SJCRH30 (cell line): ENCODE measurements around the gene HEY2. TPM values are rescaled to one million over a fixed set of nuclear protein-coding genes. Genes with fewer than 3 reads are reported as not detected.

ENCODE experiments used
- DNase-seq, 2 experiments: peaks; one replicate each; pipeline ENCODE4 v3.0.0-alpha.2; 2015 to 2020
- H3K27ac ChIP-seq: fragments of 250-450 bp; sonication (Bioruptor Pico); 2 replicates; pipeline ENCODE4 v1.5.1; 2020; ENCODE audit warnings: mild to moderate bottlenecking, moderate library complexity
- H3K27me3 ChIP-seq: fragments of 250-450 bp; sonication (Bioruptor Pico); 2 replicates; pipeline ENCODE4 v1.5.1; 2020; ENCODE audit warnings: mild to moderate bottlenecking, moderate library complexity
- H3K36me3 ChIP-seq: fragments of 250-450 bp; sonication (Bioruptor Pico); 2 replicates; pipeline ENCODE4 v1.5.1; 2020; ENCODE audit warnings: mild to moderate bottlenecking, moderate library complexity
- H3K4me1 ChIP-seq: fragments of 250-450 bp; sonication (Bioruptor Pico); 2 replicates; pipeline ENCODE4 v1.5.1; 2020; ENCODE audit warnings: mild to moderate bottlenecking, moderate library complexity
- H3K4me3 ChIP-seq: fragments of 250-450 bp; sonication (Bioruptor Pico); 2 replicates; pipeline ENCODE4 v1.5.1; 2020; ENCODE audit warnings: mild to moderate bottlenecking, moderate library complexity
- H3K9me3 ChIP-seq: fragments of 250-450 bp; sonication (Bioruptor Pico); replicated peaks from 2 replicates; pipeline ENCODE4 v1.5.1; 2020; ENCODE audit warnings: mild to moderate bottlenecking, moderate library complexity
- total RNA-seq: library from RNA; depleted of rRNA; stranded (reverse); fragments of >200 nt; shearing (Covaris generic); gene quantifications from 2 replicates; pipeline ENCODE4 v1.2.3, GENCODE V29; 2014

Gene HEY2
- total RNA-seq, 1 experiment from 2014 or later: 0.22 TPM

DNA sequence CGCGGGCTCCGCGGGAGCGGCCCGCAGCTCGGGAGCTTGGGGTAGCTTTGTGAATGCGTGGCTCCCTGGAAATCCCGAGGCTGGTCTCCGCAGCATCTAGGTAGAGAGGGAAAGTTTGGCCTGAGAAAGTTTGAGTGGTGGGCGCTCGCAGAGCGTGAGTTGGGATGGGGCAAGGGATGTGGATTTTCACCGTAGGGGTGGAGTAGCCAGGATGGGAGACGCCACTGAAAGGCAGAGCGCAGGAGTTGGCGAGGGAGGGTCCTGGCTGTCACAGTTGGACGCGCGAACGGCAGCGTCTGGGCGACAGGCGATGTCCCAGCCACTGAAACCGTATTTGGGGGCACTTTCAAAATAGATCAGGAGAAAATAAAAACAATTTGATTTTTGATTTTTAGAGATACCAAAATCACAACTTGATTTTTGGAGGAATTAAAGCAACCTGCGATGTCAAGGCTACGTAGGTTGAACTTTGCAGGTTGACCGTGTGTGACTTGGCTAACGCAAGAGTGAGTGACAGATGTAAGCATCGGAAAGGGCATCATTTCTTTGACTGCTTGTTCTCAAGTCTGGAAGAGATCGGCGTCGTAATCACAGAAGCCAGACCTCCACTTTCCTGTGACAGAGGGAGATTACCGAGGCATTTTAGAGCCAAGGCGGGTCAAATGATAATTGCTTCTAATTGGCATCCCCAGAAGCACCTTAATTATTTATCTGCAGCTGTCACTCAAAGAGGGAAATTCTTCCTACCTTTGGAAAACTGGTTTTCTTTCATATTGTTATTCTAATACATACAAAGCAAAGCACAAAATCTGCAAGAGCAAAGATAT, 646 bp downstream of the HEY2 start:
- no peaks in the 10 kb centered on the region for H3K36me3 ChIP-seq
- H3K27me3 ChIP-seq: peaks cover 43% of the 10 kb centered on the region
- peaks cover 4% of the 10 kb centered on the region; the same call in 1 of the 2 replicates for H3K4me1 ChIP-seq
- no peaks in the 10 kb centered on the region for H3K9me3 ChIP-seq
- peak overlapping the region; percentile 64 for H3K4me3 ChIP-seq
- no peak overlapping the region for H3K27ac ChIP-seq
- DNase-seq: peak in 1 of 2 experiments; percentile 18

DNA sequence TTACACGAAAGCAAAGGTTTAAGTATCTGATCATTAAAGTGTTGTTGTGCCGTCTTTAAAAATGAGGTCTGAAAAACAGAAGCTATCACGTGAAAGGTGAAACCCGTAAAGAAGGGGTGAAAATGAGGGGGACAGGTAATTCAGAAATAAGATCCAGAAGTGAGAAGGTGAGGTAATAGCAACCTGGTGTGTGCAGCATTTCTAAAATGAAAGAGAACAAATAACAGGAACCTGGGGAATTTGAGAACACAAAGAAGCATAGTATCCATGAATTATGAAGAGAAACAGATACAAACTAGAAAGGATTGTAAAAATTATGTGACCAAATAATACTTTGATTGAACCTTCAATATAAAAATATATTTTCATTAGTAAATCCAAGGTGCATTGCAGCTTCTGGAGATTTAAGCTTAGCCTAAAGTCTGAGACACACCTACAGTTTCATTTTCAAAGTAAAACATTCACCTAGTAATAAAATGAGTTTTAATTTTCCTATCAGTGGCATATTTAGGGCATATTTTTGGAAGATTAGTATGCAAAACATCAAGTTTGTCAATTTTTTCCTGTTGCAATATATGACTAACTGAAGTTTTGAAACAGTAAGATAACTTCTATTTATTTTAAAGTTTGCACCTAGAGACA, 1.4 kb downstream of the HEY2 start:
- DNase-seq: no peak
- no peak overlapping the region for H3K4me3 ChIP-seq
- H3K9me3 ChIP-seq: no peaks in the 10 kb centered on the region
- H3K27ac ChIP-seq: no peak overlapping the region
- no peaks in the 10 kb centered on the region for H3K36me3 ChIP-seq
- H3K4me1 ChIP-seq: peaks cover 4% of the 10 kb centered on the region; the same call in 1 of the 2 replicates
- peaks cover 37% of the 10 kb centered on the region for H3K27me3 ChIP-seq

DNA sequence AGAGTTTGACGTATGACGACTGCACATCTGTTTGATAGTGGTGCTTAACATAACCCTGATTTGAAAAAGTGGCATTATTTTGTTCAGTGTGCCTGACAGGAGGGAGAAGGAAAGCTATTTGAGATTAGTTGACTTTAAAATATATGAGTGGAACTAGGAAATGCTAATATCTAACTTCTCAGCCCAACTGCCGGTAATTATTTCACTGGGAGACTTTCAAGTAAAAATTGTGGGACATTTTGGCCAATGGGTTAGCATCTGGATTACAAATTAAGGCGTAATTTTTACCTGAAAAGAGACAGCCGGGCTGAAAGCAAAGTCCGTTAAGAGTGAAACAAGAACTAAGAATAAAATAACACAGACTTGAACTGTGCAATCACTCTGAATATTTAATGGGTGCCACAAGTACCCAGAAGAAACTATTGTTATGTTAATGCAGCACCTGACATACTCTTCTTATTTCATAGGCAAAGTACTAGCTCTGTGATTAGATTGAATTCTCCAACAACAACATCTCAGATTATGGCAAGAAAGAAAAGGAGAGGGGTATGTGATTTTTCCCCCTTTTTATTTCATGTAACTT, 2.0 kb downstream of the HEY2 start:
- Histone ChIP-seq H3K36me3 (no peaks in the 10 kb centered on the region), H3K9me3 (no peaks in the 10 kb centered on the region), H3K4me3 (no peak overlapping the region), H3K27ac (no peak overlapping the region), H3K4me1 (peaks cover 4% of the 10 kb centered on the region; the same call in 1 of the 2 replicates), H3K27me3 (peaks cover 33% of the 10 kb centered on the region)
- no peak for DNase-seq

DNA sequence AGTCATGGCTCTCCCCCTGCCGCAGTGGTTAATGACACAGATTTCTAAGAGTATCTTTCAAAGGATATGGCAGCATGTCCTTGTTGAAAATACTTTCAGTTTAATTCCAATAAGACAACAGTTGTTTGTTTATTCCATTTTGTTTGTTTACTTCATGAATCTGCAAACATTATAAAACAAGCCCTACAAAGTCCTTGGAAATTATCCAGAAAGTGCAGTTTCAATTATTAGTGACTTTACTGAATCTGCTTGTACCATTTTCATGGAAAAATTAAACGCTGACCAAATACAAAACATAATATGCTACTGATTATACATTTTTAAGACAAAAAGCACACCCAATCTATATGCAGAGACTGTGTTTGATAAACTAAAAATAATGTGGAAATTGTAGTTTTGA, 3.3 kb downstream of the HEY2 start:
- DNase-seq: no peak
- peaks cover 4% of the 10 kb centered on the region; the same call in 1 of the 2 replicates for H3K4me1 ChIP-seq
- H3K36me3 ChIP-seq: no peaks in the 10 kb centered on the region
- H3K27me3 ChIP-seq: peaks cover 21% of the 10 kb centered on the region
- no peak overlapping the region for H3K27ac ChIP-seq
- H3K4me3 ChIP-seq: no peak overlapping the region
- no peaks in the 10 kb centered on the region for H3K9me3 ChIP-seq

DNA sequence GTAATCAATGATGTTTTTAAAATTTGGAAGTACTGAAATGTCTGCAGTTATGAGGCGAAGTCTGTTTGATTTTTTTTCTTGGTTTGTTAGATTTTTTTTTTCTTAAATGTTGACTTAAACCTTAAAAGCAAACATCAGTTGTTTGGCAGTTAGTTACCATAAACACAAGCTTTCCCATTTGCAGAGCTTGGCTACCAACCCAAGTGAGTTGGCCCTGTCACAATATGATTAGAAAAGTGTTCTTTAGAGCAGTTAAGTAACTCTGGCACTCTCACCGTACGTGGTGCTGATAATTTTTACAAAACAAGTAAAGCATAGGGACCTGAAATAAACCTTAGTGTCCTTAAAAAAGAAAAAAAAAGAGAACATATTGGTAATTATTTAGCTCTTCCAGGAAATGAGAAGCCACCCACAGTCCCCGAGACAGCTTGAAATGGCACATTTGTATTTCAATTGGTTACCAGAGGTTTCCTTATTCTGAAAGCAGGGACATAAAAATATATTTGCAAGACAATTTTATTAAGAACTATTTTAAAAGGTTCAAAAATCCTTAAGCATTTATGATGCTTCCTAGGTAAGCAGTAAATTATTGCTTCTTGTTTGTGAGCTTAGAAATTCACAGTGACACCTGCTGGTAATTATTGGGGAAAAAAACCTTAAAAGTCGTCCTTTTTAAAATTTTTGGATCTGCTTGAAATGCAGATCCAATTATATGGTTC, 3.9 kb downstream of the HEY2 start:
- H3K9me3 ChIP-seq: no peaks in the 10 kb centered on the region
- H3K36me3 ChIP-seq: no peaks in the 10 kb centered on the region
- DNase-seq: peak in 1 of 2 experiments; percentile 24
- H3K4me1 ChIP-seq: peaks cover 2% of the 10 kb centered on the region; the same call in 1 of the 2 replicates
- no peak overlapping the region for H3K27ac ChIP-seq
- no peak overlapping the region for H3K4me3 ChIP-seq
- peaks cover 15% of the 10 kb centered on the region for H3K27me3 ChIP-seq

DNA sequence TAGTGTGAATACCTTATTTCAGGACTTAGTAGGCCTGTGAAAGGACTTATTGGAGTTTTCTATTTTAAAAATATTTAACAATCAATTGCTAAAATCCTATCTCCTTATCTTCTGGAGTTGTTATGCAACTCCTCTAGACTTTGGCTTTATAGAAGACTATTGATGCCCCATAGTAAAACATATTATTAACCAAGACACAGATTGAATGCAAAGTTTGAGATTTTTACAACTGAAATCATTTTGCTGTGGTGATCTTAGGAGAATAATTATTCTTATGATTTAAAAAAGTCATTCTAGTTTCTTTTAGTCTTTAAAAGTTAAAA, 4.5 kb downstream of the HEY2 start:
- H3K27ac ChIP-seq: no peak overlapping the region
- H3K4me3 ChIP-seq: no peak overlapping the region
- H3K4me1 ChIP-seq: no peaks in the 10 kb centered on the region
- DNase-seq: no peak
- H3K9me3 ChIP-seq: no peaks in the 10 kb centered on the region
- no peaks in the 10 kb centered on the region for H3K36me3 ChIP-seq
- H3K27me3 ChIP-seq: peaks cover 10% of the 10 kb centered on the region; the same call in 1 of the 2 replicates

DNA sequence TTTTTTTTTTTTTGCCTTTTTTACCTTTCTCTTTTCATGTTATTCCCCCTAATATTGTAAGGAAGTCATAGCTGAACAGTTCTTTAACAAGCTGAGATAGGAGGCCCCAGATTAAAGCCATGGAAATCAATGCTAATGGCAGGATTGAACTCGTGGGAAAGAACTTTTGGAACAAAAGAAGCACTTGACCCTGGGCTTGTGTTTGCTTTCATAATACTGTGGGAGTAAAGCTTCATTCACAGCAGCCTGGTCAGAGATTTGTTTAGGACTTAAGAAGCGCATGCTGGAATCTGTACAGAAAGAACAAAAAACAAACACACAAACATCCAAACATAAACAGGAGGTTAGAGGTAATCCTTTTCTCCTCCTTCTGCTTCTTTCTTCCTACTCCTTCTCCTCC, 5.1 kb downstream of the HEY2 start:
- H3K27me3 ChIP-seq: peaks cover 10% of the 10 kb centered on the region; the same call in 1 of the 2 replicates
- no peak overlapping the region for H3K4me3 ChIP-seq
- H3K36me3 ChIP-seq: no peaks in the 10 kb centered on the region
- H3K27ac ChIP-seq: no peak overlapping the region
- DNase-seq: no peak
- no peaks in the 10 kb centered on the region for H3K4me1 ChIP-seq
- no peaks in the 10 kb centered on the region for H3K9me3 ChIP-seq

DNA sequence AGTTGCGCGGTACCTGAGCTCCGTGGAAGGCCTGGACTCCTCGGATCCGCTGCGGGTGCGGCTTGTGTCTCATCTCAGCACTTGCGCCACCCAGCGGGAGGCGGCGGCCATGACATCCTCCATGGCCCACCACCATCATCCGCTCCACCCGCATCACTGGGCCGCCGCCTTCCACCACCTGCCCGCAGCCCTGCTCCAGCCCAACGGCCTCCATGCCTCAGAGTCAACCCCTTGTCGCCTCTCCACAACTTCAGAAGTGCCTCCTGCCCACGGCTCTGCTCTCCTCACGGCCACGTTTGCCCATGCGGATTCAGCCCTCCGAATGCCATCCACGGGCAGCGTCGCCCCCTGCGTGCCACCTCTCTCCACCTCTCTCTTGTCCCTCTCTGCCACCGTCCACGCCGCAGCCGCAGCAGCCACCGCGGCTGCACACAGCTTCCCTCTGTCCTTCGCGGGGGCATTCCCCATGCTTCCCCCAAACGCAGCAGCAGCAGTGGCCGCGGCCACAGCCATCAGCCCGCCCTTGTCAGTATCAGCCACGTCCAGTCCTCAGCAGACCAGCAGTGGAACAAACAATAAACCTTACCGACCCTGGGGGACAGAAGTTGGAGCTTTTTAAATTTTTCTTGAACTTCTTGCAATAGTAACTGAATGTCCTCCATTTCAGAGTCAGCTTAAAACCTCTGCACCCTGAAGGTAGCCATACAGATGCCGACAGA, 9.9 kb downstream of the HEY2 start:
- Histone ChIP-seq H3K27me3 (no peaks in the 10 kb centered on the region), H3K9me3 (no peaks in the 10 kb centered on the region), H3K27ac (no peak overlapping the region), H3K4me3 (no peak overlapping the region), H3K4me1 (no peaks in the 10 kb centered on the region), H3K36me3 (no peaks in the 10 kb centered on the region)
- DNase-seq: no peak

DNA sequence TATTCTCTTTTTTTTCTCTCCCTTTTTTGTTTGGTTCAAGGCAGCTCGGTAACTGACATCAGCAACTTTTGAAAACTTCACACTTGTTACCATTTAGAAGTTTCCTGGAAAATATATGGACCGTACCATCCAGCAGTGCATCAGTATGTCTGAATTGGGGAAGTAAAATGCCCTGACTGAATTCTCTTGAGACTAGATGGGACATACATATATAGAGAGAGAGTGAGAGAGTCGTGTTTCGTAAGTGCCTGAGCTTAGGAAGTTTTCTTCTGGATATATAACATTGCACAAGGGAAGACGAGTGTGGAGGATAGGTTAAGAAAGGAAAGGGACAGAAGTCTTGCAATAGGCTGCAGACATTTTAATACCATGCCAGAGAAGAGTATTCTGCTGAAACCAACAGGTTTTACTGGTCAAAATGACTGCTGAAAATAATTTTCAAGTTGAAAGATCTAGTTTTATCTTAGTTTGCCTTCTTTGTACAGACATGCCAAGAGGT, 10.6 kb downstream of the HEY2 start:
- Histone ChIP-seq H3K4me1 (no peaks in the 10 kb centered on the region), H3K27me3 (no peaks in the 10 kb centered on the region), H3K9me3 (no peaks in the 10 kb centered on the region), H3K27ac (no peak overlapping the region), H3K4me3 (no peak overlapping the region), H3K36me3 (no peaks in the 10 kb centered on the region)
- no peak for DNase-seq

DNA sequence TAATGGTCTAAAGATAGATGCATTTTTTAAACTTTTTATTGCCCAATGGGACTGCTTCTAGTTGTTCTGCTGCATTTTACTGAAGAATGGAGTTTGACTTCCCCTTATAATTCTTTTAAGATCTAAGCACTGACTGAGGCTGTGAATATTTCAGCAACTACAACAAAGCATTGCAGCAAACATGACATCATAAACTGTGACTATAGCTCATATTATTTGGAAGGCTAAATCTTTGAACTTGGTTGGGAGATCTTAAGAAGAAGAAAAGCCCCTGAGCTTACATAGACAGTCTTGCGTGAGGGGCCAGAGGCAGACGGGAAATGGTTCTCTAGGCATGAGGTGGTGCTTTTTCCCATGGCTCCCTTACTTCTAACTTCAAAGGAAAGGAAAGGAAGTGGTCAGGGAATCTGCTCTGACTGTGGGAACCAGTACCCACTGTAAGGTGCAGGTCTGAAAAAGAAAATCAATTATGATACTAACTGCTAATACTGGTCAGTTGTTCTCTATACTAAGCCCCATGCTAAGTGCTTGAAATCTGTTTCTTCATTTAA, 14.8 kb downstream of the HEY2 start:
- Histone ChIP-seq H3K27me3 (no peaks in the 10 kb centered on the region), H3K4me1 (no peaks in the 10 kb centered on the region), H3K36me3 (no peaks in the 10 kb centered on the region), H3K4me3 (no peak overlapping the region), H3K9me3 (no peaks in the 10 kb centered on the region), H3K27ac (no peak overlapping the region)
- DNase-seq: no peak

DNA sequence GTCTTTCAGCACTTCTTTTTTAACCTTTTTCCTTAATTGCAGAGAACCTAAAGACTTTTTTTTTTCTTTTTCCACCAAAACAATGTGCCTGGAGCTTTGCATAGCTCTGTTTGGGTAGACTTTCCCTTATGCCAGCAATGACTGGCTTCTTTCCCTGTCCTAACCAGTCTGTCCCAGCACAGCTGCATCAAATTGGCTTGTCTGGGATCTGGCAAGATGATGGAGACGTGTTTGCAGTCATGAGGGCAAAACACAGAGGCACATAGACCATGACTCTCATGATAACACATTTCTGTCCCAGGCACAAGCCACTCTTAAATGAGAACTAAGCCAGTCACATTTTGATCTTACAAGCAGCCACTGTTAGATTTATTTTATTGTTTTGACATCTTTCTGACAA, 16.5 kb downstream of the HEY2 start:
- Histone ChIP-seq H3K27ac (no peak overlapping the region), H3K27me3 (no peaks in the 10 kb centered on the region), H3K4me3 (no peak overlapping the region), H3K9me3 (no peaks in the 10 kb centered on the region), H3K36me3 (no peaks in the 10 kb centered on the region), H3K4me1 (no peaks in the 10 kb centered on the region)
- no peak for DNase-seq

DNA sequence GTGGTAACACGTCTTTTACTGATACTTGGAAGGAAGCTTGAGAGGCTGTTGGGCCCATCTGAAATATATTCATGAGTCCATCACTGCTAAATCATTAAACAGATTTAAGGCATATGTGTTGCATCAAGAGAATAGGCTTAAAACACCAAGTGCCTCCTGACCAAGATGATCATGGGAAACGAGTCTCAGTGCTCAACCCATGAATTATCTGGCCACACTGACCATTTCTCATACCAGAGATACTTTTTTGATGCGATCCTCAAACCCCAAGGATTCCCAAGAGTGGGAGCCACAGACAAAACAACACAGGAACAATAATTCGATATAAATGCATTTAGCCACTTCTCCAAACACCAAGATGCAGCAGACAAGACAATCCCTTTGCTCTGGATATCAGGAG, 17.2 kb downstream of the HEY2 start:
- Histone ChIP-seq H3K4me3 (no peak overlapping the region), H3K9me3 (no peaks in the 10 kb centered on the region), H3K36me3 (no peaks in the 10 kb centered on the region), H3K4me1 (no peaks in the 10 kb centered on the region), H3K27ac (no peak overlapping the region), H3K27me3 (no peaks in the 10 kb centered on the region)
- DNase-seq: no peak

DNA sequence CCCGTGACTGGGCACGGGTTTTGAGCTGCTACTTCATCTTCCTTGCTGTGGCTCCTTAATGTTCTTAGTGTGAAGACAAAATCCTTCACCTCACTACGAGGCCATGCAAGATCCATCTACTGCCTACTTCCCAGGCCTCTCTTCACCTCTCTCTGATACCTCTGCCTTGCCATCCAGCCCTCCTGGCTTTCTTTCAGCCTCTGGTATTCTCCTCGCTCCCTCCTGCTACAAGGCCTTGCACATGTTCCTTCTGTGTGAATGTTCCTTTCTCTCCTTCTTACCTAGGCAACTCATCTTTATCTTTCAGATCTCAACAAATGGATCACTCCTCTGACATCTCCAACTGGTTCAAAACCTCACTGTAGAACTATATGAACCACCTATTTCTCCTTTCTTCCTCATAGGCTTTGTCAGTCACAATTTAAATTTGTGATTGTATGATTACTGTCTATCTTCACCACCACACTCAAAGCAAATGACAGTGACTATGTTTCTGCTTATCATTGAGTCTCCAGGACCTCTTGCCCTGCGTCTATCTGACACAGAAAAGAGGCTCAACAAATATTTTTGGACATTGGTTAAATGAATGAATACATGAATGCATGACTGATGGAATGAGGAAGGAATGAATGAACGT, 19.8 kb downstream of the HEY2 start:
- H3K9me3 ChIP-seq: no peaks in the 10 kb centered on the region
- H3K36me3 ChIP-seq: no peaks in the 10 kb centered on the region
- no peaks in the 10 kb centered on the region for H3K4me1 ChIP-seq
- no peaks in the 10 kb centered on the region for H3K27me3 ChIP-seq
- no peak for DNase-seq
- no peak overlapping the region for H3K27ac ChIP-seq
- H3K4me3 ChIP-seq: no peak overlapping the region
